Effector memory CD4-positive, alpha-beta T cell (primary cell): ENCODE data around the gene KLHL5.

ENCODE experiments used
- DNase-seq, 3 donors: peaks; one replicate each; pipeline ENCODE4 v3.0.0-alpha.2; 2020
- H3K27ac ChIP-seq: 2 replicates; pipeline ENCODE4 v1.7.0; 2013; ENCODE audit warnings: mild to moderate bottlenecking, low read length, moderate library complexity; ENCODE audit not compliant: insufficient read depth, poor library complexity, severe bottlenecking
- H3K27me3 ChIP-seq: replicated peaks from 2 replicates; pipeline ENCODE4 v1.7.0; 2013; ENCODE audit warnings: mild to moderate bottlenecking, low read length; ENCODE audit not compliant: insufficient read depth, control insufficient read depth, poor library complexity, severe bottlenecking
- H3K36me3 ChIP-seq: 2 replicates; pipeline ENCODE4 v1.7.0; 2013; ENCODE audit warnings: mild to moderate bottlenecking, low read length, moderate library complexity; ENCODE audit not compliant: control insufficient read depth, insufficient read depth
- H3K4me1 ChIP-seq: 2 replicates; pipeline ENCODE4 v1.7.0; 2013; ENCODE audit warnings: low read length, mild to moderate bottlenecking; ENCODE audit not compliant: control insufficient read depth, insufficient read depth, poor library complexity, severe bottlenecking
- H3K4me3 ChIP-seq: 2 replicates; pipeline ENCODE4 v1.7.0; 2013; ENCODE audit warnings: low read length, low read depth, mild to moderate bottlenecking; ENCODE audit not compliant: insufficient read depth, poor library complexity, severe bottlenecking
- H3K9me3 ChIP-seq: 2 replicates; pipeline ENCODE4 v1.7.0; 2013; ENCODE audit warnings: mild to moderate bottlenecking, low read length, moderate library complexity; ENCODE audit not compliant: control insufficient read depth

The KLHL5 gene

DNA sequence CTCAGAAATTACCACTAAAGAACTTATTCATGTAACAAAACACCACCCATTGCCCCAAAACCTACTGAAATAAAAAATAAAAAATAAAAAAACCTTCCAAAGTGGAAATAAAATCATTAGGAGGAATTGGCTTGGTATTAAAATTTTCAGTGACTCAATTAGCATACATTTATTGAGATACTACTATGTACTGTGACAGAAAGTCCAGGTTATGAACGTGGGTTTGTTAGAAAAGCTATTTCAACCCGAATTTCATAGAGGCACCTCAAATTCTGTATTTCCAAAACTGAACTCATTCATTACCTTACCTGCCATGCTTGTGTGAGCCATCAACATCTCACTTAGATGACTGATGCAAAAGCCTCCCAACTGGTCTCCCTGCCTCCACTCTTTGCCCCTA lies 16.8 kb downstream of the KLHL5 start:
- DNase-seq, result no peak
- Histone ChIP-seq H3K27me3 (no peaks in the 10 kb centered on the region), H3K9me3 (no peaks in the 10 kb centered on the region)

DNA sequence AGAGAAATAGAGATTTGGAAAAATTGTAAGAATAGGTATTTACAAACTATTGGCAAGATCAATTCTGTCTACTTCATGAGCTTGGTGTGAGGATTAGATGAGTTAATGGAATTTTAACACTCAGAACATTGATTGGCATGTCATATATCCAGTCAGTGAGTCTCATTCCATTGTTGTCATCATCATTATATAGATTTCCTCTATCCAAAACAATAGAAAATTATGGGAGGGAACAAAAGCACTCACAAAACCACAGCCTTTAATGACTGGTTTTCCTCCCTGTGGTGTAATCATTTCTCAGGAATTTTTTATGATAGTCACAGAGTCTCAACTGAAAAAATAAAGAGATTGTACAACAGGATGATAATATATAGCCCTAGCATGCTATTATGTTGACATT lies 21.1 kb downstream of the KLHL5 start:
- H3K9me3 ChIP-seq, result no peaks in the 10 kb centered on the region
- no peak for DNase-seq

More for the DNA sequence above, 16.8 kb downstream of the KLHL5 start:
- Histone ChIP-seq H3K36me3 (peaks cover 13% of the 10 kb centered on the region), H3K27ac (no peak overlapping the region), H3K4me1 (no peaks in the 10 kb centered on the region), H3K4me3 (no peak overlapping the region)

DNA sequence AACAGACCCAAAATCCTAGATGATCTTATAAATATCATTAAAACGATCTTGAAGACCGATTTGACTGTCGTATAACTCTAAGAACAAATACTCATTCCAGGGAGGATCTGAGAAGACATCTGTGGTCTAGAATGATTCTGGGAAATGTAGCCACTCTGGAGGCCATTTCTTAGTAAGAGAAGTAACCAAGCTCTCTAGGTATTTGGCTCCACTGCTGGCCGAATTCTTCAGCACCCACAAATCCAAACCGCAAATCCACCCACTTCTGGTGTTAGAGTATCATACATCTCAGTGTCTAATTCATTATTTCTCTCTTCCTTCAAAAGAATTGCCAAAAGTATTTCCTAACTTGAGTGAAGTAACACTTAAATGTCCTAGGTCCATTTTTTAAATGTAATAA lies 23.9 kb downstream of the KLHL5 start:
- H3K36me3 ChIP-seq, result peaks cover 25% of the 10 kb centered on the region
- DNase-seq, result no peak
- H3K27ac ChIP-seq, result no peak overlapping the region
- H3K4me3 ChIP-seq, result no peak overlapping the region
- H3K9me3 ChIP-seq, result no peaks in the 10 kb centered on the region
- H3K27me3 ChIP-seq, result no peaks in the 10 kb centered on the region
- no peaks in the 10 kb centered on the region for H3K4me1 ChIP-seq

More for the DNA sequence above, 21.1 kb downstream of the KLHL5 start:
- Histone ChIP-seq H3K4me1 (no peaks in the 10 kb centered on the region), H3K4me3 (no peak overlapping the region), H3K36me3 (peaks cover 23% of the 10 kb centered on the region), H3K27me3 (no peaks in the 10 kb centered on the region), H3K27ac (no peak overlapping the region)

DNA sequence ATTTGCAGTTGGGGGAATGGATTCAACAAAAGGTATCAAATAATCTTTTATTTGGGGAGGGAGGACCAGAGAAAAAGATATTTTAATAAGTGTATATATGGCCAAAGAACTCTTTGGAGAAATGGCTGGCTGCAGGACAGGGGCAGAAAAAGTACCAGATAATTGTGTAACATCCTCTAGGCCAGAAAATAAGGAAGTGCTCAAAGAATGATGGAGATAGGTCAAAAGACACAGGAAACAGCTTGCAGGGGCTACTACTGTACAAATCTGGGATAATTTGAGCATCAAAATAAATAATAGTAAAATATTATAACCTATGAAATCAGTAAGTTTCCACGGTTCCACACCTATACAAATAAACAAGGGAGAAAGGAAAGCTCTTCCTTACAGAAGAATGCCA lies 34.8 kb downstream of the KLHL5 start:
- Histone ChIP-seq H3K4me3 (no peak overlapping the region), H3K36me3 (peaks cover 4% of the 10 kb centered on the region), H3K27ac (no peak overlapping the region), H3K27me3 (no peaks in the 10 kb centered on the region), H3K4me1 (no peaks in the 10 kb centered on the region), H3K9me3 (no peaks in the 10 kb centered on the region)
- no peak for DNase-seq

DNA sequence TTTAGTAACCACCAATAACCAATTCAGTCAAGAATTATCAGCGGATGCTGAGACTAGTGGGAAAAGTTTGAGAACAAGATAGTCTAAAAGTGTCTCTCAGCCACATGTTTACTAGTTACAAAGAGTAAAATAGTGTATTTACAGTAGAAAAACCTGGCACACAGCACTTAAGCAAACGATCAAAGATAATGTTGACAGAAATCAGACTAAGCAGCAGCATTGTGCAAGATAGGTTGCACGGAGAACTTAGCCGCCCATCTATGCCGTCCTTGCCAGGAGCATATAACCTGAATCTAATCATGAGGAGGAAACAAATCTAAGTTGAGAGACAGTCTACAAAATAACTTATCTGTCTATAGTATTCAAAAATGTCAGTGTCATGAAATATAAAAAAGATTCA lies 35.3 kb downstream of the KLHL5 start:
- no peaks in the 10 kb centered on the region for H3K9me3 ChIP-seq
- no peak overlapping the region for H3K4me3 ChIP-seq

DNA sequence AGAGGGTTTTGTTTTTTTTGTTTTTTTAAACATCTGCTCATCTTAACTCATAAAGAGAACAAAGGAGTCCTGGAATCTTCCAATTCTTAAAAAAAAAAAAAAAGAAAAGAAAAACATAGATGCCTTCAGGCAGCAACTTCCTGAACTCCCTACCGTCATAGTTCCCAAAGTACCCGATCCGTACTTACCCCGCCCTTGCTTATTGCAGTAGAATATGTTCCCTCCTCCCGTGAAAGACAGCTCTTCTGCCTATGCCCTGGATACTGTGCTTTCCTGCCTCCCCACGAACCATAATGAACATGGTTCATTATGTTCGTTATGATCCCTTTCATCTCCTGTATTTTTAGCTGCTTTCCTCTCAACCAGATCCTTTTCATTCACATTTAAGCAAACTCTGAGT lies 40.3 kb downstream of the KLHL5 start:
- DNase-seq, result no peak
- H3K4me3 ChIP-seq, result no peak overlapping the region
- peaks cover 10% of the 10 kb centered on the region for H3K36me3 ChIP-seq
- no peaks in the 10 kb centered on the region for H3K27me3 ChIP-seq
- H3K4me1 ChIP-seq, result no peaks in the 10 kb centered on the region
- no peak overlapping the region for H3K27ac ChIP-seq
- H3K9me3 ChIP-seq, result no peaks in the 10 kb centered on the region

More for the DNA sequence above, 35.3 kb downstream of the KLHL5 start:
- H3K36me3 ChIP-seq, result peaks cover 4% of the 10 kb centered on the region
- no peaks in the 10 kb centered on the region for H3K27me3 ChIP-seq
- no peak for DNase-seq
- no peak overlapping the region for H3K27ac ChIP-seq
- H3K4me1 ChIP-seq, result no peaks in the 10 kb centered on the region

DNA sequence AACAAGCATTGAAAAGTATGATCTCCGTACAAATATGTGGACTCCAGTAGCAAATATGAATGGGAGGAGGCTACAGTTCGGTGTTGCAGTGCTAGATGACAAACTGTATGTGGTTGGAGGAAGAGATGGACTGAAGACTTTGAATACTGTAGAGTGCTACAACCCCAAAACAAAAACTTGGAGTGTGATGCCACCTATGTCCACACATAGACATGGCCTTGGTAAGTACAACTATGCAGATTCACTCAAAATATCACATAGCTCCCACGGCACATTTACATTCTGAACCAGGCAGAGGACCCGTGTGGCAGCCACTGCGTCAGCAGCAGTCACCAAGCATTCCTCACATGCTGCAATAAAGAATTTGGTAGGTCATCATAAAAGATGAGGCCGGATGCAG lies 41.3 kb downstream of the KLHL5 start:
- H3K27ac ChIP-seq, result no peak overlapping the region

DNA sequence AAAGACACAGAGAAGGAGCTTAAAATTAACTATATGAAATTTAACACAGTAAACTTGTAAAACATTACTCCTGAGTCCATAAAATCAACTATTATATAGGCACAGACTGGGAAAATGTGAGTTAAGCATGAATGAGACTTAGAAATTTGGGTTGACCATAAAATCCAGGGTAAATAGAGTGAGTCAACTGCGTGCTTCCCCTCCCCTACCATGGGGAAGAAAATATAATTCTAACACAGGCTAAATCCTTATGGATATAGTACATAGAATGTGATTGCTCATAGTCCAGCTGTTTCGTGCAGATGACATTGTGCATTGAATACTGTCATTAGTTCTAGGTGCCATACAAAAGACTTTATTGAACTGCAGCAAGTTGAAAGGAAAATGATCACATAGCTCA lies 42.2 kb downstream of the KLHL5 start:
- H3K27me3 ChIP-seq, result no peaks in the 10 kb centered on the region
- DNase-seq, result no peak

More for the DNA sequence above, 41.3 kb downstream of the KLHL5 start:
- Histone ChIP-seq H3K9me3 (no peaks in the 10 kb centered on the region), H3K27me3 (no peaks in the 10 kb centered on the region), H3K36me3 (peaks cover 13% of the 10 kb centered on the region), H3K4me3 (no peak overlapping the region), H3K4me1 (no peaks in the 10 kb centered on the region)
- DNase-seq, result no peak

DNA sequence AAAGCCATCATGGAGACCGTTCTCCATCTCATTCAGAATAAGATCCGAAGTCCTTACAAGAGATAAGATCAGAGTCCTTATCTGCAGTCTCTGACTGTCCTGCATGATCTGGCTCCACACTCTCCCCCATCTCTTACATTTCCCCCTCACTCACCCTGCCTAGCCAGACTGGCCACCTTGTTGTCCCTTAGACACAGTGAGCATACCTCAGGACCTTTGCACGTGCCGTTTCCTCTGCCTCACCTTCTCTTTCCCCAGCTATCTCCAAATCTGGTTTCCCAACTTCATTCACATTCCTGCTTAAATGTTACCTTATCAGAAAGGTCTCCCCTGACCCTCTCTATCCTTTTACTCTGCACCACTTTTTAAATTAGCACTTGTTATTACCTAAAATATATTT lies 44.0 kb downstream of the KLHL5 start:
- H3K9me3 ChIP-seq, result no peaks in the 10 kb centered on the region
- peaks cover 13% of the 10 kb centered on the region for H3K36me3 ChIP-seq
- no peaks in the 10 kb centered on the region for H3K4me1 ChIP-seq
- no peak overlapping the region for H3K4me3 ChIP-seq
- H3K27me3 ChIP-seq, result no peaks in the 10 kb centered on the region
- no peak overlapping the region for H3K27ac ChIP-seq
- no peak for DNase-seq

More for the DNA sequence above, 42.2 kb downstream of the KLHL5 start:
- Histone ChIP-seq H3K9me3 (no peaks in the 10 kb centered on the region), H3K4me3 (no peak overlapping the region), H3K4me1 (no peaks in the 10 kb centered on the region), H3K27ac (no peak overlapping the region), H3K36me3 (peaks cover 13% of the 10 kb centered on the region)

DNA sequence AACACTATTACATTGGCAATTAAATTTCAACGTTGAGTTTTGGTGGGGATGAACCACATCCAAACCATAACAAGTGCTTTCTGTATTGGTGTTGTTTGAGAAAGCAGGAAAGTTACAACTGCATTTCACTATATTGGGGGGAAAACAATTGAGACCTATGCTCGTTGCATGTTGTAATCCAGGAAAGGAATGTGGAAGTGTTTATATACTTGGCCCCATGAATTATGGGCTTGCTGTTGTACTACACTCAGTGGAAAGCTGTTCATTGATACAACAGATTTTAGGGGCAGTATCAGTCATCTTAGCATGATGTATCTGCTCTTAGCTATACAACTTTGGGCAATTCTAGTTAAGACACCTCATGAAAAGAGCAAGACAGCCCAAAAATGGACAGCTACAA lies 52.4 kb downstream of the KLHL5 start:
- H3K4me3 ChIP-seq, result no peak overlapping the region
- H3K9me3 ChIP-seq, result no peaks in the 10 kb centered on the region
- no peaks in the 10 kb centered on the region for H3K27me3 ChIP-seq
- peaks cover 4% of the 10 kb centered on the region for H3K4me1 ChIP-seq
- no peak for DNase-seq
- H3K36me3 ChIP-seq, result peaks cover 9% of the 10 kb centered on the region
- H3K27ac ChIP-seq, result no peak overlapping the region
